ENCODE data around the gene SLIT3. TPM values are rescaled to one million over a fixed set of nuclear protein-coding genes. Genes with fewer than 3 reads are reported as not detected.

The SLIT3 gene
- total RNA-seq, 1 donor from 2014 or later = 31.8 TPM

DNA sequence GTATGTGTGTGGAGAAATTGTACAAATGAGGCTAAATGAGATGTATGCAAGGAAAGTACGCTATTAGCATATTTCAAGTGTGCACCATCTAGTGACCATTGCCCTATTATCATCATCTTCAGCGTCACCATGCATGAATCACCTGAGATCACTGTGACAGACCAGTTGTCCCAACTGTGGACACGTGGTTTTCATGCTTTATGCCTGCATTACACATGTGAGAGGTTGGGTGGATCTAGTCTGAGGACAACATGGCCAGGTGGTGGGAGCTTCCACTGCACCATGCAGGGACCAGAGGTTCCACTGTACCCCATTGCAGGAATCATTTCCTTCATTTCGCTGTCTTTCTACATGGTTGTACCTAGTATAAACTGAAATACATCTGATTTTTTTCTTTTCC lies 329.8 kb downstream of the SLIT3 start:
- Mint-ChIP-seq H3K4me1 (ENCODE audit: unreplicated experiment) (peaks cover 17% of the 10 kb centered on the region), H3K36me3 (ENCODE audit: unreplicated experiment) (no peaks in the 10 kb centered on the region), H3K27ac (ENCODE audit: unreplicated experiment) (no peak overlapping the region), H3K4me3 (ENCODE audit: unreplicated experiment) (no peak overlapping the region), H3K27me3 (ENCODE audit: unreplicated experiment) (peaks cover 2% of the 10 kb centered on the region), H3K9me3 (ENCODE audit: unreplicated experiment) (no peaks in the 10 kb centered on the region)
- DNase-seq (ENCODE audit: extremely low spot score, unreplicated experiment) = no peak
- no peak for TF ChIP-seq CTCF (IDR thresholded peaks at IDR 0.05)

- DNase-seq (ENCODE audit: extremely low spot score, unreplicated experiment) = no peak
- no peaks in the 10 kb centered on the region for H3K9me3 Mint-ChIP-seq (ENCODE audit: unreplicated experiment)
- no peak overlapping the region for H3K4me3 Mint-ChIP-seq (ENCODE audit: unreplicated experiment)
- H3K36me3 Mint-ChIP-seq (ENCODE audit: unreplicated experiment) = no peaks in the 10 kb centered on the region
- peaks cover 3% of the 10 kb centered on the region for H3K27me3 Mint-ChIP-seq (ENCODE audit: unreplicated experiment)
- H3K27ac Mint-ChIP-seq (ENCODE audit: unreplicated experiment) = no peak overlapping the region
- H3K4me1 Mint-ChIP-seq (ENCODE audit: unreplicated experiment) = peaks cover 11% of the 10 kb centered on the region
- TF ChIP-seq CTCF (IDR thresholded peaks at IDR 0.05) = no peak
Measured at GRCh38 chr5:168969326-168969886, 331.5 kb downstream of the SLIT3 start.

GRCh38 chr5:168967882-168968620 lies 332.9 kb downstream of the SLIT3 start:
- Mint-ChIP-seq H3K27me3 (ENCODE audit: unreplicated experiment) (peaks cover 3% of the 10 kb centered on the region), H3K27ac (ENCODE audit: unreplicated experiment) (no peak overlapping the region), H3K4me3 (ENCODE audit: unreplicated experiment) (no peak overlapping the region), H3K9me3 (ENCODE audit: unreplicated experiment) (no peaks in the 10 kb centered on the region), H3K36me3 (ENCODE audit: unreplicated experiment) (no peaks in the 10 kb centered on the region), H3K4me1 (ENCODE audit: unreplicated experiment) (peaks cover 6% of the 10 kb centered on the region)
- DNase-seq (ENCODE audit: extremely low spot score, unreplicated experiment) = no peak
- TF ChIP-seq CTCF (IDR thresholded peaks at IDR 0.05) = no peak

GRCh38 chr5:168965638-168966037 lies 335.3 kb downstream of the SLIT3 start:
- TF ChIP-seq CTCF (IDR thresholded peaks at IDR 0.05) = no peak
- no peak overlapping the region for H3K4me3 Mint-ChIP-seq (ENCODE audit: unreplicated experiment)
- no peaks in the 10 kb centered on the region for H3K9me3 Mint-ChIP-seq (ENCODE audit: unreplicated experiment)
- no peaks in the 10 kb centered on the region for H3K36me3 Mint-ChIP-seq (ENCODE audit: unreplicated experiment)
- peaks cover 19% of the 10 kb centered on the region for H3K4me1 Mint-ChIP-seq (ENCODE audit: unreplicated experiment)
- H3K27me3 Mint-ChIP-seq (ENCODE audit: unreplicated experiment) = peaks cover 3% of the 10 kb centered on the region
- H3K27ac Mint-ChIP-seq (ENCODE audit: unreplicated experiment) = no peak overlapping the region
- no peak for DNase-seq (ENCODE audit: extremely low spot score, unreplicated experiment)

- DNase-seq (ENCODE audit: extremely low spot score, unreplicated experiment) = no peak
- Mint-ChIP-seq H3K27me3 (ENCODE audit: unreplicated experiment) (peaks cover 3% of the 10 kb centered on the region), H3K9me3 (ENCODE audit: unreplicated experiment) (no peaks in the 10 kb centered on the region), H3K4me3 (ENCODE audit: unreplicated experiment) (no peak overlapping the region), H3K4me1 (ENCODE audit: unreplicated experiment) (peaks cover 17% of the 10 kb centered on the region), H3K27ac (ENCODE audit: unreplicated experiment) (no peak overlapping the region), H3K36me3 (ENCODE audit: unreplicated experiment) (no peaks in the 10 kb centered on the region)
- TF ChIP-seq CTCF (IDR thresholded peaks at IDR 0.05) = no peak
Measured at GRCh38 chr5:168964182-168964581, 336.8 kb downstream of the SLIT3 start.
